ENCODE results near the gene MFNG.

Gene MFNG

DNA sequence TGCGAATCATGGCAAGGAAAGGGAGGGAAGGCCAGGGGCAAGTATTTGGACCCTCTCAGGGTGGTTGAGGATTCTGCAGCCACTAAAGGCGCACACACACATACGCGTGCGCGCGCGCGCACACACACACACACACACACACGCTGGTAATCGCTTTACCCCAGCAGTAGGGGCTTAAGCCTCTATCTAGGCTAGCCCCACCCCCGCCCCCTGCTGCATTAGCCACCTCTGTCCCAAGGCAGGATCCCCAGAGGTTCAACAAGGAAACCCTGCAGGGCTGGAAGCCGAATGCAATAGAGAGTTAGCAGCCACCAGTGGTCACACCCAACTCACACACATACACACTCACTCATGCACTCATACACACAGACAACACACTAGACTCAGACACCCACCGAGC lies 30.3 kb downstream of the MFNG start:
- peak; percentile 31 for DNase-seq (ENCODE audit: low read depth)
- TF ChIP-seq, protein P1, sequence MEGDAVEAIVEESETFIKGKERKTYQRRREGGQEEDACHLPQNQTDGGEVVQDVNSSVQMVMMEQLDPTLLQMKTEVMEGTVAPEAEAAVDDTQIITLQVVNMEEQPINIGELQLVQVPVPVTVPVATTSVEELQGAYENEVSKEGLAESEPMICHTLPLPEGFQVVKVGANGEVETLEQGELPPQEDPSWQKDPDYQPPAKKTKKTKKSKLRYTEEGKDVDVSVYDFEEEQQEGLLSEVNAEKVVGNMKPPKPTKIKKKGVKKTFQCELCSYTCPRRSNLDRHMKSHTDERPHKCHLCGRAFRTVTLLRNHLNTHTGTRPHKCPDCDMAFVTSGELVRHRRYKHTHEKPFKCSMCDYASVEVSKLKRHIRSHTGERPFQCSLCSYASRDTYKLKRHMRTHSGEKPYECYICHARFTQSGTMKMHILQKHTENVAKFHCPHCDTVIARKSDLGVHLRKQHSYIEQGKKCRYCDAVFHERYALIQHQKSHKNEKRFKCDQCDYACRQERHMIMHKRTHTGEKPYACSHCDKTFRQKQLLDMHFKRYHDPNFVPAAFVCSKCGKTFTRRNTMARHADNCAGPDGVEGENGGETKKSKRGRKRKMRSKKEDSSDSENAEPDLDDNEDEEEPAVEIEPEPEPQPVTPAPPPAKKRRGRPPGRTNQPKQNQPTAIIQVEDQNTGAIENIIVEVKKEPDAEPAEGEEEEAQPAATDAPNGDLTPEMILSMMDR (conservative IDR thresholded peaks at IDR 0.05; ENCODE audit: low read depth, low read length) = no peak
- H3K4me3 ChIP-seq (ENCODE audit: low read depth, low read length) = no peak overlapping the region

DNA sequence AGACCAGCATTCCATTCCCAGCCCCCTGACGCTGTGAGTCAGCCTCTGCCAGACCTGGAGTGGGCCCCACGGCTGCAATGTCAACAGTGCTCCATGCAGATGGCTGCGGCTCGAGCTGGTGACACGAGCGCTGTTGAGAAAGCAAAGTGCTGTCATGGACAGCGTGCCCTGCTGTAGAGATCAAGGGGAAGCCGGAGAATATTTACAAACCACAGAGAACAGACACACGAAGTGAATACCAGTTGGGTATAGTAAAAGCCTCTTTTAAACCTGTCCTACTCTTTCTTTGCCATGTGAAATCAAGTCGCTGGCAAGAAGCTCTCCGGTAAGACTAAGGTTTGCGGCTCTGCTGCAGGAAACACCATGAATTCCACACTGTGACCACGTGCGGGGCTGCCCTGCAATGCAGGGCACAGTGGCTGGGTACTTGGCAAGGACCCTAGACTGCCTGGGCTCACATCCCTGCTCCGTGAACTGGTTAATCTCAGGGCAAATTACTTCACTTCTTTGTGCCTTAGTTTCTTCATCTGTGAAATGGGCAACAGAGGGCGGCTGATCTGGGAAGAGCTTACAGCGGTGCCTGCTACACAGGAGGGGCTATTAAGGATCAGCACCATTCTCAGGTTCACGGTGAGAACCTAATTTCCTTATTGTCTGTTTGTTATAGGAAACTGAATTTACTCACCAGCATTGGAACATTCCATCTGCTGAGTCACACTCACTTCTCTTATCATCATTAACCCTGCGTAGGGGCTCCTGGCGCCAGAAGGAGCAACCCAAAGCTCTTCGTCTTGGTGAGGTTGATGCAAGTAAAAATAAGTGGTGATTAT lies 31.1 kb downstream of the MFNG start:
- peak overlapping the region; percentile 10 for H3K4me3 ChIP-seq (ENCODE audit: low read depth, low read length)
- DNase-seq (ENCODE audit: low read depth) = peak; percentile 93
- TF ChIP-seq, protein P1 (conservative IDR thresholded peaks at IDR 0.05; ENCODE audit: low read depth, low read length) = no peak

DNA sequence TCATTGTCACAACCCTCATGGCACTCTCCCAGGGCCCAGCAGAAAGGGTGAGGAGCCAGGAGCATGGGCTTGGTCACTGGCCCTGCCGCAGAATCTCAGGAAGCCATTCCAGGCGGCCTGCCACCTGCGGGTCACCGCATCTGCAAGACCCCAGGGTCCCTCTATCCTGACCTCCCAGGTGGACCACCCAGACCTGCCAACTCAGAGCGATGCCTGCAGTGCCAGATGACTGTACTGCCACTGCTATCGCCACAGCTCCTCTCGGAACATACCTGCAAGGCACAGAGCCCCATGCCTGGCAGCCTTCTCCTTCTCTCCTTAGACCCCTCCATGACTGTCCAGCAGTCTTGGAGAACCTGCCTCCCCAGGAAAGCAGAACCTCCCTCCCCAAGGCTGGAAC lies 32.5 kb downstream of the MFNG start:
- TF ChIP-seq, protein P1 (conservative IDR thresholded peaks at IDR 0.05; ENCODE audit: low read depth, low read length) = no peak

DNA sequence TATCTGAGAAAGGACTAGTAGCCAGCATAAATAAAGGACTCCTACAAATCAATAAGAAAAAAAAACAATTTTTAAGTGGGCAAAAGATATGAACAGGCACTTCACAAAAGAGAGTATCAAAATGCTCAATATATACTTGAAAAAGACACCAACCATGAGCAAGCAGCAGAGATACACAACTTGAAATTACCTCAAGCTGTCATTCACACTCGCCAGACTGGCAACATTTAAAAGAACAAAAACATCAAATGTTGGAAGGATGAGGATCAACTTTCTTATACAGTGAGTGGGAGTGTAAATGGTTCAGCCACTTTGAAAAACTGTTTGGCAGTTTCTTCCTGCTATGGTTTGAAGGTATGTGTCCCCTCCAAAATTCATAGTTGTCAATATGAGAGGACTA lies 35.0 kb downstream of the MFNG start:
- DNase-seq (ENCODE audit: low read depth) = no peak
- TF ChIP-seq, protein P1 (conservative IDR thresholded peaks at IDR 0.05; ENCODE audit: low read depth, low read length) = no peak

More for the DNA sequence above, 32.5 kb downstream of the MFNG start:
- H3K4me3 ChIP-seq (ENCODE audit: low read depth, low read length) = no peak overlapping the region
- DNase-seq (ENCODE audit: low read depth) = no peak

DNA sequence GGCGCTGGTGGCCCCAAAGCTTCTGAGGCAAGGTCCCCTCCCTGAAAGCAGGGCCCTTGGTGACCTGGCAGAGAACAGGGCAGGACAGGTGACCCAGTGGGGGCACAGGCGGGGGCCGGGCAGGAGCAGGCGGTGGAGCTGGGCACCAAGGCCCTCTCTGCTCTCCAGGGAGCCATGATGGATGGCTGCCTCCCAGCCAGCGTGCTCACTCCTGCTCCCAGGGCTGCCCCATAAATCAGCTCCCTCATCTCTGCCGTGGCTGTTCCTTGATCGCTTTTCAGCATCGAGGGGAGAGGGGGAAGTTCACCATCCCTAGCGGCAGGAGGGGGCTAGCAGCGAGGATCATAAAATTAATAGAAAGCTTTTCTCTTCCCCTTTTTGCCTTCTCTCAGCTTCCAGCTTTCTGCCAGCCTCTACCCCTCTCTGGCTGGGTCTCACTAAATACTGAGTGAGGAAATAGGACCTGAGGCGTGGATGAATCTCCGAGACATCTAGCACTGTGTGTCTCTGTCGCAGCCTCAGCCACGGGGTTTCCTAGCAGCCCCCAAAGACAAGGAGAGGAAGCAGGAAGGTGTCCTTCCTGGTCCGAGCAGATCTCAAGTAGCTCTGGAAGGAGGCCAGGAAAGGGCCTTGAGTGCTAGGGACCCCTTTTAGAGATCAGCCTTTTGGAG lies 36.7 kb downstream of the MFNG start:
- TF ChIP-seq, protein P1 (conservative IDR thresholded peaks at IDR 0.05; ENCODE audit: low read depth, low read length) = no peak
- no peak overlapping the region for H3K4me3 ChIP-seq (ENCODE audit: low read depth, low read length)
- no peak for DNase-seq (ENCODE audit: low read depth)

More for the DNA sequence above, 35.0 kb downstream of the MFNG start:
- no peak overlapping the region for H3K4me3 ChIP-seq (ENCODE audit: low read depth, low read length)

DNA sequence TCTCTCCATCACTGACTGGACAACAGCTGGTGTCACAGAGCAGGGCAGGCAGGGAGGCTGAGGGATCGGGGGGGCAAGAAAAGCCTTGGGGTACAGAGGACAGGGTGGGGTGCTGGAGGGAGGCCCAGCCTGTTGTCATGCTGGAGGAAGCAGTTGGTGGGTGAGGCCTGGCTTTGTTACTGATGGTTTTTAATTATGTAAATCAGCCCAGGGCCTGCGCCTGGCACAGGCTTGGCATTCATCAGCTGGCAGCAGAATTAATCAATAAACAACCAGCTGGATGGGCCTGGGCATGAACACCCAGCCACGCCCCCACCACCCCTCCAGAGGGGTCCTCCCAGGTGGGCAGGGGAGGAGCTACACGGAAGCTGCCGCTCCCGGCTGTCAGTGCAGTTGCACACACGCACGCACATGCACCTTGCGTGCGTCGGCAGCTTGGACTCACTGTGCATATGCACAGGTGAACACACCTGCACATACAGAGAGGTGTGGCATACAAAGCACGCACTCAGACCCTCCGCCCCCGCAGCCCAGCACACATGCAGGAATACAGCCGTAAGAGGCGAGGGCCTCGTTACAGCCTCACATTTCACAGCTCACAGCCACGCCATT lies 37.6 kb downstream of the MFNG start:
- TF ChIP-seq, protein P1 (conservative IDR thresholded peaks at IDR 0.05; ENCODE audit: low read depth, low read length) = no peak
- no peak overlapping the region for H3K4me3 ChIP-seq (ENCODE audit: low read depth, low read length)
- no peak for DNase-seq (ENCODE audit: low read depth)
